HG02938 (cell line): ENCODE results near the gene DAB2IP.
"Not testable (repeated sequence)": the region's sequence is repeated elsewhere in the genome, so short reads cannot be mapped to it uniquely, and the experiment has no call there.

Source experiments
- ATAC-seq: cut with Tn5 transposase; IDR thresholded peaks from one replicate; pipeline ENCODE4 v1.9.1; 2021; ENCODE audit warnings: mild to moderate bottlenecking, moderate library complexity; ENCODE audit not compliant: unreplicated experiment

Gene DAB2IP

GRCh38 chr9:121785673-121786542, 134.5 kb downstream of the DAB2IP start:
- no peak for ATAC-seq

GRCh38 chr9:121786543-121786948, 135.1 kb downstream of the DAB2IP start:
- no peak for ATAC-seq

GRCh38 chr9:121786998-121787422, 135.6 kb downstream of the DAB2IP start:
- ATAC-seq, result no peak

GRCh38 chr9:121788686-121789366, 137.4 kb downstream of the DAB2IP start:
- ATAC-seq, result no peak

GRCh38 chr9:121790841-121791240, 139.4 kb downstream of the DAB2IP start:
- no peak for ATAC-seq

GRCh38 chr9:121792476-121792875, 141.0 kb downstream of the DAB2IP start:
- not testable (repeated sequence) for ATAC-seq

- ATAC-seq, result not testable (repeated sequence)
Measured at GRCh38 chr9:121794334-121794733, 142.9 kb downstream of the DAB2IP start.

GRCh38 chr9:121797081-121797480, 145.6 kb downstream of the DAB2IP start:
- no peak for ATAC-seq

GRCh38 chr9:121798941-121799340, 147.5 kb downstream of the DAB2IP start:
- ATAC-seq, result no peak

GRCh38 chr9:121800376-121800775, 148.9 kb downstream of the DAB2IP start:
- no peak for ATAC-seq

- no peak for ATAC-seq
Measured at GRCh38 chr9:121801579-121801978, 150.1 kb downstream of the DAB2IP start.

GRCh38 chr9:121802753-121803152, 151.3 kb downstream of the DAB2IP start:
- ATAC-seq, result no peak

GRCh38 chr9:121807069-121807822, 155.8 kb downstream of the DAB2IP start:
- ATAC-seq, result no peak

- no peak for ATAC-seq
Measured at GRCh38 chr9:121807823-121808278, 156.4 kb downstream of the DAB2IP start.

- no peak for ATAC-seq
Measured at GRCh38 chr9:121808781-121809180, 157.3 kb downstream of the DAB2IP start.

- ATAC-seq, result no peak
Measured at GRCh38 chr9:121809356-121810050, 158.1 kb downstream of the DAB2IP start.

- no peak for ATAC-seq
Measured at GRCh38 chr9:121810489-121810888, 159.1 kb downstream of the DAB2IP start.

GRCh38 chr9:121811140-121811539, 159.7 kb downstream of the DAB2IP start:
- no peak for ATAC-seq

- no peak for ATAC-seq
Measured at GRCh38 chr9:121811751-121812150, 160.3 kb downstream of the DAB2IP start.

- ATAC-seq, result no peak
Measured at GRCh38 chr9:121812159-121812735, 160.8 kb downstream of the DAB2IP start.
